HG03066 (cell line): ENCODE results near the gene TBCE.
"Not testable (repeated sequence)": the region's sequence is repeated elsewhere in the genome, so short reads cannot be mapped to it uniquely, and the experiment has no call there.

ENCODE experiments used
- ATAC-seq: cut with Tn5 transposase; IDR thresholded peaks from one replicate; pipeline ENCODE4 v1.9.1; 2021; ENCODE audit warnings: low read depth; ENCODE audit not compliant: unreplicated experiment

The TBCE gene

GRCh38 chr1:235442788-235443429 is 75.7 kb downstream of the TBCE start:
- ATAC-seq, result no peak

DNA sequence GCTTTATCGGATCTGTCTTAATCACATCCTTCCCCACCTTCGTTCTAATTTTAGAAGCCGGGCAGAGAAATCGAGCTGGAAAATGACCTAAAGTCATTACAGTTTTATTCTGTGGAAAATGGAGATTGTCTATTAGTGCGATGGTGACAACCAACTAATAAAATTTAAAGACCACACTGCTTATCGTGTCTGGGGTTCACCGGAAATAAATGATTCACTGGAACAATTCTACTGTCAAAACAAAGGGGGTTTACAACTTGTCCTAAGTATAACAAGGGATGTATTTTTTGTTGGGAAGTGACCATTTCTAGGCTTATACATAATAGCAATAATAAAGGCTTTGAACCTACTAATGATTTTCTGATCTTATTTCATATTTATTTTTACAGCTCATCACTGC is 81.4 kb downstream of the TBCE start:
- no peak for ATAC-seq

GRCh38 chr1:235450433-235450832 is 83.2 kb downstream of the TBCE start:
- no peak for ATAC-seq

GRCh38 chr1:235450886-235451483 is 83.8 kb downstream of the TBCE start:
- no peak for ATAC-seq

DNA sequence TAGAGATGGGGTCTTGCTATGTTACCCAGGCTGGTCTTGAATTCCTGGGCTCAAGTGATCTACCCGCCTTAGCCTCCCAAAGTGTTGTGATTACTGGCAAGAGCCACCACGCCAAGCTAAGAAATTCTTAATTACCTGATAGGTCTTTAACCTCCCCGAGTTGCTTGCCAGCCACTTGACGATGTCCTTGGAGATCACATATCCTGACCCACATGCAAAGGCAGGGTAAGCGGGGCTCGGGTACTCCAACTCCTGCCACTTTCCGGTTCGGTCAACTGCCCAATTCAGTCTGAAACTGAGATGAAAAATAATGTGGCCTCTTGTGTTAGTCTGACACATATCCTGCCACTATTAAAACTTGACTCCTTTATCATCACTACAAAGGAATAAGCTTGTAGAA is 86.8 kb downstream of the TBCE start:
- no peak for ATAC-seq

GRCh38 chr1:235455097-235455496 is 87.9 kb downstream of the TBCE start:
- ATAC-seq, result no peak

- no peak for ATAC-seq
These were observed 88.6 kb downstream of the TBCE start for GRCh38 chr1:235455823-235456222.

DNA sequence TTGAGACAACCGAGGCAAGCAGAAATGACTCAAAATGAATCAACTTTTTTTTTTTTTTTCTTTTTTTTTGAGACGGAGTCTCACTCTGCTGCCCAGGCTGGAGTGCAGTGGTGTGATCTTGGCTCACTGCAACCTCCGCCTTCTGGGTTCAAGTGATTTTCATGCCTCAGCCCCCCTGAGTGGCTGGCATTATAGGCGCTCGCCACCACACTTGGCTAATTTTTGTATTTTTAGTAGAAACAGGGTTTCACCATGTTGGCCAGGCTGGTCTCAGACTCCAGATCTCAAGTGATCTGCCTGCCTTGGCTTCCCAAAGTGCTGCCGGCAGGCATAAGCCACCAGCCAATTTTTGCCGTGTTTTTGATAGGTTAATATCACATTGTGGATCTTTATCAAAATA is 90.6 kb downstream of the TBCE start:
- ATAC-seq, result not testable (repeated sequence)

DNA sequence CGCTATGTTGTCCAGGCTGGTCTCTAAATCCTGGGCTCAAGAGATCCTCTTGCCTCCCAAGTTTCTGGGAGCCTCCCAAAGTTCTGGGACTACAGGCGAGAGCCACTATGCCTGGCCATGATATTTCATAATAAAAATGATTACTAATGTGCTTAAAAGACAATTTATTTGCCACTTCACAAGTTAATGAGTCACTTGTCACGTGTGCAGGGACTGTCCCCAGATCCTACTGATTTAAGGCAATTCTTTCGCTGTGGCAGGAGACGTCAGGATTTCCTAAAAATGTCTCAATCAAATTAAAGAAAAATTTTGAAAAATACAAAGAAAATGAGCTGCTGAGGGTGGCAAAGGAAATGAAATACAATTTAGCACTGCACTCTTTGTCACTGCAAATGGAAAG is 93.5 kb downstream of the TBCE start:
- ATAC-seq, result no peak

DNA sequence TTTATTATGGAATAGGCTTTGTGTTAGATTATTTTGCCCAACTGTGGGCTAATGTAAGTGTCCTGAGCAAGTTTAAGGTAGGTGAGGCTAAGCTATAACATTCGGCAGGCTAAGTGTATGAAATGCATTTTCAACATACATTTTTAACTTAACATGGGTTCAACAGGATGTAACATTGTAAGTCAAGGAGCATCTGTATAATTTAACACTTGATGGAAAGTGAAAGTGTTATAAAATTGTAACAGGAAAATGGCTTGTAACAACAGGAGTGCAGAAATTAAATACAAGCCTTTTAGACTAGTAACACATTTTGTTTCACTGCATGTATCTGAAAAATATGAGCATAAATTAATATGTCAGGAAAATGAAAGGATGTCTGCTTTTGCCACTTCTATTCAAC is 94.7 kb downstream of the TBCE start:
- no peak for ATAC-seq

- not testable (repeated sequence) for ATAC-seq
These were observed 95.6 kb downstream of the TBCE start for GRCh38 chr1:235462832-235463231.

GRCh38 chr1:235465066-235465465 is 97.8 kb downstream of the TBCE start:
- ATAC-seq, result no peak

DNA sequence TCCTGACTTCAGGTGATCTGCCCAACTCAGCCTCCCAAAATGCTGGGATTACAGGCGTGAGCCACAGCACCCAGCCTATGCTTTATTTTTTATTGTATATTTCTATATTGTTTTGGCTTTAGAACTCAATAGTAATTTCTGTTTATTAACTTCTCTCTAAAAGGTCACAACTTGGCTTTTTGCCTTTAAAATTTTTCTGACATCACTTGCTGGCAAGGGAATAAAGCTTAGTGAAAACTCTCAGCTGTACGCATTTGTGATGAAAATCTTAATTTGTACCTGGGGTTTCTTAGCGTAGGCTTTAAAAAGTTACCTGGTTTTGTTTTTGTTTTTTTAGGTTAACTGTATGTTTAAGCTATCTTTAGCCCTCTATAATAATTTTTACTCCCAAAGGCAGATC is 100.8 kb downstream of the TBCE start:
- no peak for ATAC-seq

GRCh38 chr1:235468970-235469369 is 101.7 kb downstream of the TBCE start:
- ATAC-seq, result no peak

- not testable (repeated sequence) for ATAC-seq
These were observed 102.7 kb downstream of the TBCE start for GRCh38 chr1:235469897-235470296.

DNA sequence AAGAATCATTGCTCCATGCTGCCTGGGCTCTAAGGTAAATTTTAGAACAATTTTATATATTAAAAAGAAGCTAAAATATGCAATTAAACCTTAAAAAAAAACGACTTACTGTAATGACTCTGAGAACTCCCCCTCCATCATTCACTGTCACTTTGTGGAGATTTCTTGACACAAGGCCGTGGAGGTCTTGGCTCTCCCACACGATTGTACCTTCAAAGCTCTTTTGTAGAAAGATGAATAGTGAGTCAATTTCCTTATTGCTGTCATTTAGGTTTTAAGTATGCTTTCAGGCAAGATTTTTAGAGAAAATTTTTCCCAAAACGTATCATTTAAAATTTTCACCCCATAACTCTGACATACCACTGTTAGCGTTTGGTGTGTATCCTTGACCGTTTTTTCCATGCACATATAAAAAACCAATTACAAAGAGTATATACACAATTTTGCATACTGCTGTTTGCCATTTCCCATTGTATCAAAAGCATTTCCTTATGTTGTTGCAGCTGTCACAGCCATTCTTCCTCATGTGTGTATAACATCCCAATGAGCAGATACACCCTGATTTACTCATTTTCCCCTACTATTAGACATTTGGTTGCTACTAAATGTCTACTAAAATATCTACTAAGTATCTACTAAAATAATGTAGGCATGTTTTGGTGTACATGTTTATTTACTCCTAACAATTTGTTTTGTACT is 103.7 kb downstream of the TBCE start:
- ATAC-seq, result no peak

GRCh38 chr1:235473806-235474205 is 106.6 kb downstream of the TBCE start:
- ATAC-seq, result no peak

GRCh38 chr1:235483090-235483489 is 115.9 kb downstream of the TBCE start:
- ATAC-seq, result no peak

GRCh38 chr1:235485558-235485957 is 118.3 kb downstream of the TBCE start:
- no peak for ATAC-seq

DNA sequence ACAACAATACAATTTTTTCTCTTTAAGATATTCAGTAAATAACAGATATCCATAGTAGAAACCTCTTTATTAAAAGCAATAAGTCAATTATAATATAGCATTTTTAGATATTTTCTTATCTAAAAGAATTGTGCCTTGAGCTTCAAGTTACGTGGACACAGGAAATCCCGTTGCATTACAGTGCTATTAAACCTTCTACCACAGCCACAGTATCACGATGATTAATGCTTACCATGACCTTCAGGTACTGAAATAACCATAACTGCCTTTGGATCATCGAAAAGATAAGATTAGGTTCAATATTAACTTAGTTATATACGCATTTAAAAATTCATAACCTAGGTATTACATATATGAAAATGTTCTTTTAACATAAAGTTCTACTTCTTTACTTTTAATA is 119.1 kb downstream of the TBCE start:
- no peak for ATAC-seq

DNA sequence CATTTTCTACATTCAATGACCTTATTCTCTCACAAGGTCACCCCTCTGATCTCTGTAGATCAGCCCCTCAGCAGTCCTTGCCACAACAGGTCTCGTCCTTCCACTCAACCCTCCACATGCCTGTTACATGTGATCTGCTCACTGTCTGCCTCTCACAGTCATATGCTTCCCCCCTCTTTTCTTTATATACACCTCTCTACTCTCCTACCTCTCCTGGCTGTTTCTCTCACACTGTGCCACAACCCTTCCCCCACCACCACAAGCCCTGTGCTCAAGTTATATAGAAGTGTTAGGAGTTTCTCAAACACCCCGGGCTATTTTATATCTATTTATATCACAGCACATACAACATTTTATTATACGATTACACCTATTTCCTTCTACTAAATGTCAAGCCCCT is 124.4 kb downstream of the TBCE start:
- no peak for ATAC-seq

DNA sequence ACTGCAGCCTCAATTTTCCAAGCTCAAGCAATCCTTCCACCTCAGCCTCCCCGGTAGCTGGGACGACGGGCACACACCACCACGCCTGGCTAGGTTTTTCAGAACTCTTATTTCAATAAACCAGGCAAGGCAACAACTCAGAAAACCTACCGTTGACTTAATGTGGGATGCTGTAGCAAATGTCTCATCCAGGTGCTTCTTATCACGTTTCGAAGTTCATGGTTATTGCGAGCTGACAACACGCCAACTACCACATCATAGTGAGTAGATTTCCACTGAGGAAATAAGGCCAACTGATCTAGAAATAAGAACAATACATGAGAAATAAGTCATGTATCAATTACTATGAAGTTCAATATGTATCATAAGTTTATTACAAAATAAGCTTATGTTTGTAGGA is 127.3 kb downstream of the TBCE start:
- no peak for ATAC-seq
